GM23248 (cell line): ENCODE results near the gene CTPS2.
"Not testable (repeated sequence)": the region's sequence is repeated elsewhere in the genome, so short reads cannot be mapped to it uniquely, and the experiment has no call there.

Experiments
- EZH2 ChIP-seq: fragments of 200-600 bp; sonication (generic); IDR thresholded peaks from 2 replicates; pipeline ENCODE4 v1.6.1; 2018; ENCODE audit warnings: antibody characterized with exemption, mild to moderate bottlenecking; ENCODE audit not compliant: insufficient read depth, poor library complexity, severe bottlenecking
- EZH2phosphoT487 ChIP-seq: fragments of 200-600 bp; sonication (generic); IDR thresholded peaks from 2 replicates; pipeline ENCODE4 v1.6.1; 2018; ENCODE audit warnings: antibody characterized with exemption, moderate library complexity, mild to moderate bottlenecking, low read depth; ENCODE audit not compliant: insufficient read depth

DNA sequence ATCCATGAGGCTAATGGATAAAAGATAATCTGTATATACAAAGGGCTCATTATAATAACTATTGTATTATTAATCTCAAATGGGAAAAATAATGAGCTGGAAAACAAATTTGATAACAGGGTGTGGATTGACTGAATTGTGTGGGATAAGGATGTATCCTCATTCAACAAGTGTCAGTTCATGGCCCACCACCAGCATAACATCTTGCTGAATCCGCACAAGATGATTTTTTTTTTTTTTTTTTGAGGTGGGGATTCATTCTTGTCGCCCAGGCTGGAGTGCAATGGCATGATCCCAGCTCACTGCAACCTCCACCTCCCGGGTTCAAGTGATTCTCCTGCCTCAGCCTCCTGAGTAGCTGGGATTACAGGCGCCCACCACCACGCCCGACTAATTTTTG, 3.2 kb upstream of the CTPS2 start:
- TF ChIP-seq EZH2, EZH2phosphoT487: not testable (repeated sequence)
